Upper lobe of right lung (tissue), 1 donor: ENCODE data around the gene NDUFA7. TPM values are rescaled to one million over a fixed set of nuclear protein-coding genes. Genes with fewer than 3 reads are reported as not detected.
"Not testable (repeated sequence)": the region's sequence is repeated elsewhere in the genome, so short reads cannot be mapped to it uniquely, and the experiment has no call there.

Experiments used
- ATAC-seq: fragments of 200-7000 bp; cut with Tn5 transposase; one replicate; pipeline ENCODE4 v1.9.1; 2020; ENCODE audit warnings: mild to moderate bottlenecking, moderate library complexity
- DNase-seq: peaks from one replicate; pipeline ENCODE4 v3.0.0-alpha.2; 2020
- H3K27ac ChIP-seq: fragments of 200-600 bp; one replicate; pipeline ENCODE4 v1.8.0; 2022
- H3K27me3 ChIP-seq: fragments of 200-600 bp; one replicate; pipeline ENCODE4 v1.8.0; 2022; ENCODE audit warnings: mild to moderate bottlenecking
- H3K36me3 ChIP-seq: fragments of 200-600 bp; one replicate; pipeline ENCODE4 v1.8.0; 2022
- H3K4me1 ChIP-seq: fragments of 200-600 bp; one replicate; pipeline ENCODE4 v1.8.0; 2022
- H3K4me3 ChIP-seq: fragments of 200-600 bp; one replicate; pipeline ENCODE4 v1.8.0; 2022; ENCODE audit warnings: mild to moderate bottlenecking
- H3K9me3 ChIP-seq: fragments of 200-600 bp; one replicate; pipeline ENCODE4 v1.8.0; 2022
- intact Hi-C: fragments of 100-400 bp; cut with DNase I; formaldehyde crosslinking; loops from one replicate; pipeline ENCODE4 v1.11.0; 2022
- total RNA-seq: library from RNA; stranded (reverse); fragmentation: NEBNext Ultra II Directional; extraction: Animal tissue kit (Norgen Biotek cat#: 25700); gene quantifications from one replicate; pipeline ENCODE4 v1.2.1, GENCODE V29; 2021
- TF ChIP-seq, protein P1 (sequence below): fragments of 200-600 bp; IDR thresholded peaks from one replicate; pipeline ENCODE4 v1.8.0; 2022; ENCODE audit warnings: antibody characterized with exemption
- donor health status: DM: no; HTN: yes; CAD: no; lungs with severe emphysema.

The NDUFA7 gene
- total RNA-seq, 1 donor from 2014 or later = 35.7 TPM

GRCh38 chr19:8316351-8317125 is 4.6 kb downstream of the NDUFA7 start:
- intact Hi-C loops = no loop called here
- no peaks in the 10 kb centered on the region for H3K9me3 ChIP-seq
- DNase-seq (no peak), ATAC-seq (no peak)
- peaks cover 30% of the 10 kb centered on the region for H3K36me3 ChIP-seq
- H3K4me1 ChIP-seq = peaks cover 23% of the 10 kb centered on the region
- TF ChIP-seq, protein P1, sequence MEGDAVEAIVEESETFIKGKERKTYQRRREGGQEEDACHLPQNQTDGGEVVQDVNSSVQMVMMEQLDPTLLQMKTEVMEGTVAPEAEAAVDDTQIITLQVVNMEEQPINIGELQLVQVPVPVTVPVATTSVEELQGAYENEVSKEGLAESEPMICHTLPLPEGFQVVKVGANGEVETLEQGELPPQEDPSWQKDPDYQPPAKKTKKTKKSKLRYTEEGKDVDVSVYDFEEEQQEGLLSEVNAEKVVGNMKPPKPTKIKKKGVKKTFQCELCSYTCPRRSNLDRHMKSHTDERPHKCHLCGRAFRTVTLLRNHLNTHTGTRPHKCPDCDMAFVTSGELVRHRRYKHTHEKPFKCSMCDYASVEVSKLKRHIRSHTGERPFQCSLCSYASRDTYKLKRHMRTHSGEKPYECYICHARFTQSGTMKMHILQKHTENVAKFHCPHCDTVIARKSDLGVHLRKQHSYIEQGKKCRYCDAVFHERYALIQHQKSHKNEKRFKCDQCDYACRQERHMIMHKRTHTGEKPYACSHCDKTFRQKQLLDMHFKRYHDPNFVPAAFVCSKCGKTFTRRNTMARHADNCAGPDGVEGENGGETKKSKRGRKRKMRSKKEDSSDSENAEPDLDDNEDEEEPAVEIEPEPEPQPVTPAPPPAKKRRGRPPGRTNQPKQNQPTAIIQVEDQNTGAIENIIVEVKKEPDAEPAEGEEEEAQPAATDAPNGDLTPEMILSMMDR = no peak
- H3K4me3 ChIP-seq = no peak overlapping the region
- H3K27me3 ChIP-seq = no peaks in the 10 kb centered on the region
- no peak overlapping the region for H3K27ac ChIP-seq

DNA sequence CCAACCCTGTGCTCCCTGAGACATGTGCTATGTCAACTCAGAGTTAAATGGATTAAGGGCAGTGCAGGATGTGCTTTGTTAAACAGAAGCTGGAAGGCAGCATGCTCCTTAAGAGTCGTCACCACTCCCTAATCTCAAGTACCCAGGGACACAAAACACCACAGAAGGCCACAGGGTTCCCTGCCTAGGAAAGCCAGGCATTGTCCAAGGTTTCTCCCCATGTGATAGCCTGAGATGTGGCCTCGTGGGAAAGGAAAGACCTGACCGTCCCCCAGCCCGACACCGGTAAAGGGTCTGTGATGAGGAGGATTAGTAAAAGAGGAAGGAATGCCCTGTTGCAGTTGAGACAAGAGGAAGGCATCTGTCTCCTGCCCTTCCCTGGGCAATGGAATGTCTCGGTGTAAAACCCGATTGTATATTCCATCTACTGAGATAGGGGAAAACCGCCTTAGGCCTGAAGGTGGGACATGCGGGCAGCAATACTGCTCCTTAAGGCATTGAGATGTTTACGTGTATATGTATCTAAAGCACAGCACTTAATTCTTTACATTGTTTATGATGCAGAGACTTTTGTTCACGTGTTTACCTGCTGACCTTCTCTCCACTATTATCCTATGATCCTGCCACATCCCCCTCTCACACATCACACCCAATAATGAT is 6.1 kb downstream of the NDUFA7 start:
- H3K9me3 ChIP-seq, H3K4me3 ChIP-seq, ATAC-seq, DNase-seq, H3K27me3 ChIP-seq, intact Hi-C loops: not testable (repeated sequence)
- Histone ChIP-seq H3K36me3 (peaks cover 44% of the 10 kb centered on the region), H3K27ac (peak overlapping the region; percentile 60), H3K4me1 (peaks cover 17% of the 10 kb centered on the region)

- DNase-seq (peak; percentile 67), ATAC-seq (no peak)
- TF ChIP-seq, protein P1 = no peak
- H3K36me3 ChIP-seq = peaks cover 44% of the 10 kb centered on the region
- H3K9me3 ChIP-seq = no peaks in the 10 kb centered on the region
- intact Hi-C loops = no loop called here
- no peaks in the 10 kb centered on the region for H3K27me3 ChIP-seq
- no peak overlapping the region for H3K4me3 ChIP-seq
- peaks cover 27% of the 10 kb centered on the region for H3K4me1 ChIP-seq
- peak overlapping the region; percentile 68 for H3K27ac ChIP-seq
These were observed 9.5 kb downstream of the NDUFA7 start for GRCh38 chr19:8311461-8312260.

- no peak for ATAC-seq
- H3K27me3 ChIP-seq = no peaks in the 10 kb centered on the region
- peak overlapping the region; percentile 68 for H3K27ac ChIP-seq
- TF ChIP-seq, protein P1 = no peak
- H3K36me3 ChIP-seq = peaks cover 39% of the 10 kb centered on the region
- DNase-seq = no peak
- H3K4me3 ChIP-seq = no peak overlapping the region
- no peaks in the 10 kb centered on the region for H3K9me3 ChIP-seq
- intact Hi-C loops = no loop called here
- peaks cover 27% of the 10 kb centered on the region for H3K4me1 ChIP-seq
These were observed 10.7 kb downstream of the NDUFA7 start for GRCh38 chr19:8310342-8311055.

DNA sequence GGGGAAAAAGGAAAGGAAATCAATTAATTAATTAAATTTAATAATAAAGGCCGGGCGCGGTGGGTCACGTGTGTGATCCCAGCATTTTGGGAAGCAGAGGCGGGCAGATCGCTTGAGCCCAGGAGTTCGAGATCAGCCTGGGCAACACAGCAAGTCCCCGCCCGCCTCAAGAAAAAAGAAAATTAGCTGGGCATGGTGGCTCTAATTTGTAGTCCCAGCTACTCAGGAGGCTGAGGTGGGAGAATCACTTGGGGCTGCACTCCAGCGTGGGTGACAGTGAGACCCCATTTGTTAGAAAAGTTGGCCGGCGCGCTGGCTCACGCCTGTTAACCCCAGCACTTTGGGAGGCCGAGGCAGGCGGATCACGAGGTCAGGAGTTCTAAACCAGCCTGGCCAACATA is 12.3 kb downstream of the NDUFA7 start:
- TF ChIP-seq, protein P1 = no peak
- Histone ChIP-seq H3K9me3 (no peaks in the 10 kb centered on the region), H3K36me3 (peaks cover 23% of the 10 kb centered on the region), H3K27me3 (no peaks in the 10 kb centered on the region), H3K4me1 (peaks cover 27% of the 10 kb centered on the region), H3K4me3 (peak overlapping the region; percentile 72), H3K27ac (peak overlapping the region; percentile 77)
- no peak for DNase-seq
- ATAC-seq = no peak
- intact Hi-C loops = no loop called here
